DMS79 (cell line): Measurements from ENCODE around the gene SDCCAG8.

Experiments
- DNase-seq: peaks from one replicate; lab custom pipeline; 2025; lab: John Stamatoyannopoulos, UW

Gene SDCCAG8

DNA sequence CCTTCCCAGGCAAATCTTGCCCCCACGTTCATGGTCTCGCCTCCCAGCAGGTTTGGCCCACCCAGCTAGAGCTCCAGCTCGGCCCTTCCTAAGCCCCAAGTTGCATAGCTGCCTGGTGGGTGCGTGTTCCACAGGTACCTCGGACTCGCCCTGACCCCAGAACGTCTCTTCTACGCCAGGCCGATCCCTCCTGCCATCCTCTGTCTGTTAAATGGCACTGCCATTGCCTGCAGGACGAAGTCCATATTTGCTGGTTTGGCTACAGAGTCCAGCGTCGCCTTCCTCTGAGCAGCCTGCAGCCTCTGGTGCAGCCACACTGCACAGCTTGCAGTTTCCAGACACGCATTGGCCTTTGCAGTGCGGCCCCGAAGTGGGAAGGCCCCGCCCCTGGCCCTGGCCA lies 228.1 kb downstream of the SDCCAG8 start:
- DNase-seq: no peak

GRCh38 chr1:243487036-243487648 lies 231.3 kb downstream of the SDCCAG8 start:
- no peak for DNase-seq

DNA sequence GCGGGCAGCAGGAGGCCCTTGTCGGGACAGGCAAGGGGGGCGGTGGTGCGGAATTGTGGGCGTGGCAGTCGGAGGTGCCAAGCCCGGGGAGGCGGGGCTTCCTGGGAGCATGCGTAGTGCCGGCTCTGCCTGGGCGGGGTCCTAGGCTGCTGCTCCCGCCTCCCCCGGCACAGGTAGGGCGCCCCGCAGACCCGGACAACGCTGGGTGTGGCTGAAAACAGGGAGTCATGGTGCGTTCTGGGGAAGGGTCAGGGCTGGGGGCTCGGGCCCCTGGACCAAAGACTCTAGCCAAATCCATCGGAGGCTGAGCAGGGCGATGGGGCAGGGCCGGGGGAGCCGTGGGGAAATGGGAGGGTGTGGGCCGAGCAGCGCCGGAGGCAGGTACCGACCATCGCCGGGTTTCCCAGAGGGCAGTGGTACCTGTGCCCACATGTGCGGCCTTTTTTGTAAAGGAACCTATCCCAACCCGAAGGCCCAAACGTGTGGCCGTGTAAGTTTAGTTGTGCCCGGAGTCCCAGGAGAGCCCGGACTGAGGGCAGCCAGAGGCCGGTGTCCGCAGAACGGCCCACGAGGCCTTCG lies 231.9 kb downstream of the SDCCAG8 start:
- DNase-seq: no peak

GRCh38 chr1:243488459-243489157 lies 232.8 kb downstream of the SDCCAG8 start:
- DNase-seq: no peak

- no peak for DNase-seq
Measured at GRCh38 chr1:243489158-243489527, 233.3 kb downstream of the SDCCAG8 start.

- DNase-seq: no peak
Measured at GRCh38 chr1:243489681-243490546, 234.1 kb downstream of the SDCCAG8 start.

- DNase-seq: no peak
Measured at GRCh38 chr1:243490748-243491686, 235.2 kb downstream of the SDCCAG8 start.

GRCh38 chr1:243493156-243494129 lies 237.6 kb downstream of the SDCCAG8 start:
- no peak for DNase-seq

DNA sequence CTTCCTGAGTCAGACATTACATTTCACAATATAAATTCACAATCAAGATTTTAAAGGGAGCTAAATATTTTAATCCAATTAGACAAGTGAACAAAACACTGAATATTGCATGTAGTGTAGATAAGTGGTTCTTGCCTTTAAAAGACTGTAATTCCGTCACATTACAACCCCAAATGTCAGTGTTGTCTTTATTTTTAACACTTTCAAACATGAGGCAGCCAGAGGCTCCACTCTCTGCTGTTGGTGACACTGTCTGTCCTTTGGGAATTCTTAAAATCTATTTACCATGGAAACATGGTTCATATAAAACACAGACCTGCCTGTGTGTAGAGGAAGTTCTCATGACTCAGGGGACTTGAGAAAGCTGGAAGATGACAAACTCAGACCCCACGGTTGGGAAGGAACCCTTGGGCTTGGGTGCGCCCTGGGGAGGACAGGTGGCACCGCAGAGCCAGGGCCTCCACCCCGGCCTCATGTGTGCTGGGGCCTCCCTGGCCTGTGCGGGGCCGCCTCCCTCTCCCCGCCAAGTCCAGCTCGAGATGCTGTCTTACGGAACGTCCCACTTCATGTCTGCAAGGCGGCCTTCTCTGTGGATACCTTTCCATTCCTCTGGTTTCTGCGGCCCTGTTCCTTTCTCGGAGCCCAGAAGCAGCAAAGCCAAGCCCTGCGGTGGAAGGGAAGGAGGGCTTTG lies 239.0 kb downstream of the SDCCAG8 start:
- DNase-seq: no peak

GRCh38 chr1:243495442-243496186 lies 239.8 kb downstream of the SDCCAG8 start:
- DNase-seq: no peak

GRCh38 chr1:243496187-243496646 lies 240.4 kb downstream of the SDCCAG8 start:
- no peak for DNase-seq

- no peak for DNase-seq
Measured at GRCh38 chr1:243496806-243497205, 241.0 kb downstream of the SDCCAG8 start.

DNA sequence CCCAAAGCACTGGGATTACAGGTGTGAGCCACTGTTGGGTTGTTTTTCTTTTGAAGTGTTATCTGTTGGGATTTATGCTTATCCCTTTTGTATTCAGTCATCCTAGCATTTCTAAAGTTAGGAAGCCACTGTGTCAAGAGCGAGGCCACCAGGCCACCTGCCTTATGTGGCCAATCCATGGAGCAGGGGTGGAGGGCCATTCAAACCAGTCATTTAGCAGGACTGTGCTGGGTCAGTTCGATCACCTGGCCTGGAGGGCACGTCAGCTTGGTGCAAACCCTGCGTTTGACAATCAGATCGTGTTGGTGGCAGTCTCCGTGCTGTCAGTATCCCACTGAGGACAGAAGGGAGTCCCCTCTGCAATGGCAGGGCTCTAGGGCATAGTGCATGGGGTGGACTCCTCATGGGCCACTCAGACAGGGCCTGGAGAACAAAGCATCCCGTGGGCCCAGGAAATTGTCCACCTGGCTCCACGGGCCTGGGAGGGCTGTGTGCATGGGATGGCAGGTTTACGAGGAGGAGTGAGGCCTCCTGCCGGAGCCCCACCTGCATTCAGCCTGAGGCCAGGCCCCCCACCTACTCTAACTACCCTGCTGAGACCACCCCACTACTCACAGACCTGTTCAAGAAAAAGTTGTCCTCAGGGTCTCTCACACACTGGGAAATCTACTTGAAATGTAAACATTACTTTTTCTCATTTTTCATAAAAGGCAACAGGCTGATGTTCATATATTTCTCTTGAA lies 242.3 kb downstream of the SDCCAG8 start:
- DNase-seq: no peak

DNA sequence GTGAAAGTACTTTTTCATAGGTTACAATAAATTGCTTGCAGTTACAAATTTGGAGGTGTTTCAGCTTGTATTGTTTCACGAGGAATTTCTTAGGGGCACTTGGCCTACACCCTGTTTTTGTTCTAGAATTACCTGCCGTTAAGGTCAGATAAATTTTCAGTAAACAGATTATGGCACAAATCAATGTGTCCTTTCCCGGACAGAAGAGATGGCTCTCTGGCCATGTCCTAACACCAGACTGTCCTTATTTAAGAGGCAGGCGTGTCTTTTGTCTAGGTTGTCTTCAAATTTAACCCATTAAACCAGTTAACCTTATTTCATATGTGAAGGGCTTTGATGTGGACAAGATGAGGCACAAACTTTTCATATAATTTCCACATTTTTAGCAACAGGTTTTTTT lies 243.4 kb downstream of the SDCCAG8 start:
- no peak for DNase-seq

DNA sequence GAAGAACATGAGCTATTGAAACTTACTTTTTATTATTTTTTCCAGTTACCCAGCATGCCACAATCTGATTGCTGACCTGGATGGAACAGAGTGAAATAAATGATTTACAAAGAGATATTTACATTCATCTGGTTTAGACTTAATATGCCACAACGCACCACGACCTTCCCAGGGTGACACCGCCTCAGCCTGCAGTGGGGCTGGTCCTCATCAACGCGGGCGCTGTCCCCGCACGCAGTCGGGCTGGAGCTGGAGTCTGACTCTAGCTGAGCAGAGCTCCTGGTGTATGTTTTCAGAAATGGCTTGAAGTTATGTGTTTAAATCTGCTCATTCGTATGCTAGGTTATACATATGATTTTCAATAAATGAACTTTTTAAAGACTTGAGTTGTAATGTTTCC lies 243.9 kb downstream of the SDCCAG8 start:
- no peak for DNase-seq

- no peak for DNase-seq
Measured at GRCh38 chr1:243500512-243500911, 244.7 kb downstream of the SDCCAG8 start.

DNA sequence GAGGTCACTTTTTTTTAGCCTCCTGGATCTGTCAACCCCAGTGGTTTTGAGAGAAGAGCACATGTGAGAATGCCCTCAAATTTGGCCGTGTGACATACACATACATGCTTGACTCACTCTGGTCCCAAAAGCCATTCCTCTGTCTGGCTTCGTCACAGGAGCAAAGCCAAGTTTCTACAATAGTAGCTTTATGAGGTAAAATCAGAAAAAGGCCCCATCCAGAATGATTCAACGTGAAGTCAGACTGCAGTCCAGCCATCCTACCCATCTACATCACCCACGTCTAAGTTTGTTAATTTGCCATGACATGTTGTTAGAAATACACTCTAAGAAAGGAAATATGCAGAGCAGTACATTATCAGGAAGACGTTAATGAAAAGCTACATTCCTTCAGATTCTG lies 245.2 kb downstream of the SDCCAG8 start:
- no peak for DNase-seq

GRCh38 chr1:243503155-243503554 lies 247.3 kb downstream of the SDCCAG8 start:
- no peak for DNase-seq
